Cerebellar cortex (tissue), 1 donor: ENCODE data around the gene IFI35.
"Not testable (repeated sequence)": the region's sequence is repeated elsewhere in the genome, so short reads cannot be mapped to it uniquely, and the experiment has no call there.

Source experiments
- DNase-seq: peaks from one replicate; pipeline ENCODE4 v3.0.0-alpha.2; 2015; ENCODE audit warnings: low spot score

The IFI35 gene

GRCh38 chr17:43024407-43025289 is 18.1 kb downstream of the IFI35 start, which contains the start of gene RND2:
RND2 (plus strand) TSS chr17:43025231; CDS start chr17:43025348, 117 bp downstream.
- DNase-seq = peak; percentile 94

GRCh38 chr17:43025290-43025657 is 18.7 kb downstream of the IFI35 start:
- DNase-seq = no peak

DNA sequence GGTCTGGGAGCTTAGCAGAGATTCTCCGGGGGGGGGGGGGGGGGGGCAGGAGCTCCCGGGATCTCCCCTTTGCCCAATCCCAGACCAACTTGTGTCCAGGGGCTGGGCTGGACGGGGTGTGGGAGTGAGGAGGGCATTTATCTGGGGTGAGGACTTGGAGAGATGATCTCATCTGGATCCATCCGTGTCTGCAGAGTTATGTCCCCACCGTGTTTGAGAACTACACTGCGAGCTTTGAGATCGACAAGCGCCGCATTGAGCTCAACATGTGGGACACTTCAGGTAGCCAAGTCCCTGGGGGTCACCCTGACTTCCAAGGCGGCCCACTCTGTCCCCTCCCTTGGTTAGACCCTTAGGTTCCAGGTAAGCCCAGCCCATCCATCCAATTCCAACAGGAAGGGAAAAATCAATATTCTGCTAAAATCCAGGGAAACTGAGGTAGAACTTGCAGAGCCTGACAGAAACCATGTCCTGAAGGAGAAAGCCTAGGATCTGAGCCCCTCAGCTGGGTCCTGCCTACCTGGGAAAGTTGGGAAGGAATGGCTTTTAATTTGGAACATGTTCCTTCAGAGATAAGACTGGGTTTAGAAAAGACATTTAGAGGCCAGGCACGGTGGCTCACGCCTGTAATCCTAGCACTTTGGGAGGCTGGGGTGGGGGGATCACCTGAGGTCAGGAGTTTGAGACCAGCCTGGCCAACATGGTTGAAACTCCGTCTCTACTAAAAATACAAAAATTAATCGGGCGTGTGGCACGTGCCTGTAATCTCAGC is 19.4 kb downstream of the IFI35 start:
- DNase-seq = no peak

- DNase-seq = no peak
These were observed 20.0 kb downstream of the IFI35 start for GRCh38 chr17:43026595-43026994.

- DNase-seq = no peak
These were observed 20.8 kb downstream of the IFI35 start for GRCh38 chr17:43027091-43028032.

DNA sequence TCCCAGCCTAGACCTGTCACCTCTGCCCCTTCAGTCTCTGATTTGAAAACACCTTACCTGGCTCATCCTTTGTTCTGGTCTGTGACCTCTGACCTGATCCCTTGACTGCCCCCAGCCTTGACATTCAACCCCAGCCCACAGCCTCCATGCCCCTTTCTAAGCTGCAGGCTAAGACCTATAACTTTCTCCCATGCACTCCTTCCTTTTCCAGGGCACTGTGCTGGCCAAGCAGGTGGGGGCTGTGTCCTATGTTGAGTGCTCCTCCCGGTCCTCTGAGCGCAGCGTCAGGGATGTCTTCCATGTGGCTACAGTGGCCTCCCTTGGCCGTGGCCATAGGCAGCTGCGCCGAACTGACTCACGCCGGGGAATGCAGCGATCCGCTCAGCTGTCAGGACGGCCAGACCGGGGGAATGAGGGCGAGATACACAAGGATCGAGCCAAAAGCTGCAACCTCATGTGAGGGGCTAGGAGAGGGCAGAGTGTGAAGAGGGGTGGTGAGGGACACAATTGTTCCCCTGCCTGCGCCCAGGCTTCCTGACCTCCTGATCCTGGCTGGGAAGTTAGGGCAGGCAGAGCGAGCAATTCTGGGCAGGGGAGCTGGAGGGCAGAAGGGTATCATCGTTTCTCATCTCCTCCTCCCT is 21.8 kb downstream of the IFI35 start:
- no peak for DNase-seq

- no peak for DNase-seq
These were observed 23.7 kb downstream of the IFI35 start for GRCh38 chr17:43030137-43030767.

GRCh38 chr17:43031666-43032065 is 25.1 kb downstream of the IFI35 start:
- DNase-seq = no peak

GRCh38 chr17:43033948-43034881 is 27.6 kb downstream of the IFI35 start:
- DNase-seq = no peak

GRCh38 chr17:43034894-43035293 is 28.3 kb downstream of the IFI35 start:
- no peak for DNase-seq

- DNase-seq = no peak
These were observed 33.1 kb downstream of the IFI35 start for GRCh38 chr17:43039646-43040045.

- no peak for DNase-seq
These were observed 34.1 kb downstream of the IFI35 start for GRCh38 chr17:43040655-43041054.

DNA sequence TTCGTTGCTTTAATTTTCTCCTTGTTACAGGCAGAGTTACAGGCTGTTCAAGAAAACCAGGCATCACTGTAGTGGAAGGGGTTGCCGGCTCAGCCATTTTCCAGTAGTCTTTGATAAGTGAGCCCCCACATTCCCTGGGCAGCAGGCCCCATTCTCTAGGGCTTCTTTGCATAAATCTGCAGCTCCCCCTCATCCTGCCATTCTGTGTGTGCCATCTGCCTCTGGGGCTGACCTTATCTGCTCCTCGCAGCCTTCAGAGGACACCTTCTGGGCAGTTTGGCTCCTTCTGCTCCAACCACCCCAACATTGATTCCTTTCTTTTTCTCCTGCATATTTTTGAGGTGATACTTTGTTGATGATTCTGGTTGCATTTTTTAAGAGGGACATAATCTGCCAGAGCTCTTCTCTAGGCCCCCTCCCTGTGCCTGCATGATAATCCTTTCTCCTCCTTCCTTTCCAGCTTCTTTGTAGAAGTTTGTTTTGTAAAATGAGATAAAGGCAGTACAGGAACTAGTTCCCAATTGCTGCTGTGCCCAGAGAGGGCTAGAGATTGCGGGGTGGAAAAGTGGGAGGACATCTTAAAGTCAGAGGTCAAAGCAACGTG is 35.5 kb downstream of the IFI35 start:
- DNase-seq = no peak

DNA sequence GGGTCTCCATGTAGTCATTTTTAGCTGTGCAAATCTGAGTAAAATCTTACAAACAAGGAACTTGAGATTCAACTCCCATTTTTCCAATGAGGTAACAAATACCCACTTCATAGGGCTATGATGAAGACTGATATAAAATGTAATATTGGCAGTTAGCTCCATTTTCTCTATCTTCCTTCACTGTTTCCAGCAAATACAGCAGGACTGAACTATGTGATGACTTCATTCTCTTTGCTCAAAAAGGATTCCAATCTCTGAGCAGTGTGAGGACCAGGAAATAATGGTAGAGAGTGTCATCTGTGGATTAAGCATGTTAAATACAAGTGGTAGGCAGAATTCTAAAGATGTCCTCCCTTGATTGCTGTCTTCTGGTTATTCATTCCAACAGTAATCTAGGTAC is 36.7 kb downstream of the IFI35 start:
- DNase-seq = no peak

DNA sequence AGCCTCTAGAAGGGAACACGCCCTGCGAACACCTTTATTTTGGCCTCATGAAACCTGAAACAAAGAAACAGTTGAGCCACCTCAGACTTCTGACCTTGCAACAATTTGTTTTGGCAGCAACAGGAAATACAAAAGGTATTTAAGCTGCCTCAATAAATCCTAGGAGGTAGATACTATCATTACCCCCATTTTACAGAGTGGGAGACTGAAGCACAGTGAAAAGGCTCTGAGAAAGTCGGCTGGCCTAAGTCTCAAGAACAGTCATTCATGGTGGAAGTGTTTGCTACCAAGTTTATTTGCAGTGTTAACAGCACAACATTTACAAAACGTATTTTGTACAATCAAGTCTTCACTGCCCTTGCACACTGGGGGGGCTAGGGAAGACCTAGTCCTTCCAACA is 37.4 kb downstream of the IFI35 start:
- DNase-seq = no peak

DNA sequence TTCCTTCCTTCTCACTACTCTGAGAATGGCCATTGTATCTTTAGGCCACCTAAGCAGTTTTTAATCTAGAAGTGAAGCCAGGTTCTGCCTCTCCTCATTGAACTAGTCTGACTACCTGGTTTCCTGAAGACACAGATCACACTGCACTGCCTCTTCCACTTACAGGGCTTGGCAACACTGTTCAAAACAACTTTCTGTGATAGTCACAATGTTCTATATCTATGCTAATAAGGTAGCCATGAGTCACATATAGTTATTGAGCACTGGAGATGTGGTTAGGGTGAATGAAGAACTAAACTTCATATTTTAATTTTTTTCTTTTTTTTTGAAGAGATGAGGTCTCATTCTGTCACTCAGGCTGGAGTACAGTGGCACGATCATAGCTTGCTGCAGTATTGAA is 45.4 kb downstream of the IFI35 start:
- no peak for DNase-seq

DNA sequence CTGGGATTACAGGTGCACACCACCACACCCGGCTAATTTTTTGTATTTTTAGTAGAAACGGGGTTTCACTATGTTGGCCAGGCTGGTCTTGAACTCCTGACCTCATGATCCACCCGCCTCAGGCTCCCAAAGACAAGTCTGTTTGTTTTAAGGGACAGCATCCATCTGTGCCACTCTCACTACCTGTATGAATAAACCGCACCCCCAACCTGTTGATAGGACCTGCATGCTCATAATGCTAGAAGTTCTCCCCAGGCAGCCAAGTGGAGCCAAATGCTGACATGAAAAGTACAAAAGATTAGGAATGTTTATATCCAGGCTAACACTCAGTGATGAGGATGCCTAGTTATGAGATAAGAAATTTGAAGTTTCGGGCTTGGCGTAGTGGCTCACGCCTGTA is 46.4 kb downstream of the IFI35 start:
- not testable (repeated sequence) for DNase-seq

GRCh38 chr17:43056051-43056450 is 49.5 kb downstream of the IFI35 start:
- DNase-seq = no peak

GRCh38 chr17:43062984-43063638 is 56.5 kb downstream of the IFI35 start:
- DNase-seq = no peak
